A549 (cell line): Measurements from ENCODE around the gene ZNF341. TPM values are rescaled to one million over a fixed set of nuclear protein-coding genes. Genes with fewer than 3 reads are reported as not detected.

Source experiments
- ATAC-seq, 2 experiments: fragments of 200-7000 bp in 1 of 2; fragments of >200 bp in 1 of 2; cut with Nextera tagmentation in 1 of 2; cut with Tn5 transposase in 1 of 2; 3 replicates each; pipeline versions ENCODE4 v1.8.0 to v1.9.1; 2018 to 2020; ENCODE audit warnings: mild to moderate bottlenecking in 1 of 2, moderate library complexity in 1 of 2
- CTCF ChIA-PET: fragments of 300-600 bp; sonication (Branson Sonifier 250); formaldehyde crosslinking; extraction: SDS; loops from one replicate; lab custom pipeline; 2021; ENCODE audit warnings: antibody characterized with exemption, inconsistent platforms; lab: Yijun Ruan, JAX
- POLR2A ChIA-PET: fragments of 350-600 bp; formaldehyde crosslinking; extraction: SDS; loops from one replicate; lab custom pipeline; 2021; ENCODE audit warnings: antibody characterized with exemption, inconsistent platforms; lab: Yijun Ruan, JAX
- DNase-seq, 2 experiments: peaks; one replicate each; pipeline versions ENCODE4 v3.0.0 to v3.0.0-alpha.2; 2011 to 2016; ENCODE audit warnings: low read depth in 1 of 2, low spot score in 1 of 2
- FAIRE-seq: peaks from 2 replicates; lab custom pipeline; 2011; peaks lifted over from hg19 to GRCh38; lab: Jason Lieb, UNC
- H3K27ac ChIP-seq, 2 experiments: fragments of >200 bp; sonication (Bioruptor Twin); formaldehyde crosslinking; 3 replicates each; pipeline ENCODE4 v1.5.1; 2016 to 2017
- H3K4me1 ChIP-seq: fragments of >200 bp; sonication (Bioruptor Twin); formaldehyde crosslinking; 3 replicates; pipeline ENCODE4 v1.6.1; 2016
- H3K4me2 ChIP-seq: fragments of >200 bp; sonication (Bioruptor Twin); formaldehyde crosslinking; 3 replicates; pipeline ENCODE4 v1.6.1; 2016
- H3K4me3 ChIP-seq: fragments of >200 bp; sonication (Bioruptor Twin); formaldehyde crosslinking; 3 replicates; pipeline ENCODE4 v1.5.1; 2016
- H3K9me3 ChIP-seq: fragments of >200 bp; sonication (Bioruptor Twin); formaldehyde crosslinking; 3 replicates; pipeline ENCODE4 v1.6.1; 2016
- CBX2 ChIP-seq: fragments of 200-600 bp; sonication (generic); IDR thresholded peaks from 2 replicates; pipeline ENCODE4 v1.6.1; 2016; ENCODE audit warnings: low read depth, mild to moderate bottlenecking, borderline replicate concordance
- CEBPB ChIP-seq, 2 experiments: fragments of >200 bp in 1 of 2; sonication (Bioruptor Twin) in 1 of 2; formaldehyde crosslinking in 1 of 2; IDR thresholded peaks; 2 replicates each; pipeline ENCODE4 v1.6.1; 2012 to 2016
- CHD2 ChIP-seq: fragments of 150-350 bp; IDR thresholded peaks from 2 replicates; pipeline ENCODE4 v1.6.1; 2014; ENCODE audit warnings: low read length; ENCODE audit not compliant: partially characterized antibody
- CHD4 ChIP-seq: fragments of 200-600 bp; sonication (generic); IDR thresholded peaks from 2 replicates; pipeline ENCODE4 v1.6.1; 2016; ENCODE audit warnings: antibody characterized with exemption, mild to moderate bottlenecking, borderline replicate concordance
- EHF ChIP-seq: fragments of 250-450 bp; sonication (Bioruptor Pico); IDR thresholded peaks from 2 replicates; pipeline ENCODE4 v1.5.0; 2020; ENCODE audit warnings: mild to moderate bottlenecking
- EHMT2 ChIP-seq: fragments of 200-600 bp; sonication (generic); IDR thresholded peaks from 2 replicates; pipeline ENCODE4 v1.6.1; 2016; ENCODE audit warnings: antibody characterized with exemption, low read depth, mild to moderate bottlenecking, moderate library complexity
- EP300 ChIP-seq, 2 experiments: fragments of >200 bp; sonication (Bioruptor Twin); formaldehyde crosslinking; IDR thresholded peaks; 2 replicates in 1 of 2; 3 replicates in 1 of 2; pipeline ENCODE4 v1.6.1; 2016 to 2017
- FOSB ChIP-seq: fragments of 250-450 bp; sonication (Bioruptor Pico); IDR thresholded peaks from 2 replicates; pipeline ENCODE4 v1.5.0; 2020; ENCODE audit warnings: mild to moderate bottlenecking, moderate library complexity
- GATA3 ChIP-seq: IDR thresholded peaks from 2 replicates; pipeline ENCODE4 v1.6.1; 2012; ENCODE audit warnings: borderline replicate concordance
- HEYL ChIP-seq: fragments of 250-450 bp; sonication (Bioruptor Pico); IDR thresholded peaks from 2 replicates; pipeline ENCODE4 v1.8.0; 2021; ENCODE audit warnings: mild to moderate bottlenecking, moderate library complexity
- HOXA7 ChIP-seq: fragments of 250-450 bp; sonication (Bioruptor Pico); IDR thresholded peaks from 2 replicates; pipeline ENCODE4 v1.5.0; 2020; ENCODE audit warnings: mild to moderate bottlenecking, moderate library complexity
- HOXB13 ChIP-seq: fragments of 250-450 bp; sonication (Bioruptor Pico); IDR thresholded peaks from 2 replicates; pipeline ENCODE4 v1.5.0; 2020; ENCODE audit warnings: low read depth, mild to moderate bottlenecking, moderate library complexity
- HOXB5 ChIP-seq: fragments of 250-450 bp; sonication (Bioruptor Pico); IDR thresholded peaks from 2 replicates; pipeline ENCODE4 v1.5.0; 2020; ENCODE audit warnings: mild to moderate bottlenecking, moderate library complexity
- JUNB ChIP-seq: fragments of >200 bp; sonication (Bioruptor Twin); formaldehyde crosslinking; IDR thresholded peaks from 2 replicates; pipeline ENCODE4 v1.6.1; 2016
- MAFK ChIP-seq: fragments of 450-650 bp; IDR thresholded peaks from 2 replicates; pipeline ENCODE4 v1.6.1; 2014; ENCODE audit not compliant: partially characterized antibody
- NPAS2 ChIP-seq: fragments of 250-450 bp; sonication (Bioruptor Pico); IDR thresholded peaks from 2 replicates; pipeline ENCODE4 v1.8.0; 2022; ENCODE audit warnings: mild to moderate bottlenecking, moderate library complexity, borderline replicate concordance
- PHF8 ChIP-seq: fragments of 200-600 bp; sonication (generic); IDR thresholded peaks from 2 replicates; pipeline ENCODE4 v1.6.1; 2016; ENCODE audit warnings: low read depth, mild to moderate bottlenecking, antibody characterized with exemption, moderate library complexity, borderline replicate concordance
- POLR2A ChIP-seq: IDR thresholded peaks from 2 replicates; pipeline ENCODE4 v1.6.1; 2012; ENCODE audit warnings: mild to moderate bottlenecking, low read length
- RFX5 ChIP-seq: fragments of 450-650 bp; IDR thresholded peaks from 2 replicates; pipeline ENCODE4 v1.7.1; 2014; ENCODE audit warnings: antibody characterized with exemption, mild to moderate bottlenecking, moderate library complexity
- SMC3 ChIP-seq: fragments of >200 bp; sonication (Bioruptor Twin); formaldehyde crosslinking; IDR thresholded peaks from 3 replicates; pipeline ENCODE4 v1.6.1; 2018; ENCODE audit warnings: inconsistent platforms
- TFCP2L1 ChIP-seq: fragments of 250-450 bp; sonication (Bioruptor Pico); IDR thresholded peaks from 2 replicates; pipeline ENCODE4 v1.5.0; 2021; ENCODE audit warnings: mild to moderate bottlenecking
- ZC3H11A ChIP-seq: fragments of 450-650 bp; IDR thresholded peaks from 2 replicates; pipeline ENCODE4 v1.6.1; 2014; ENCODE audit warnings: antibody characterized with exemption, mild to moderate bottlenecking
- ZSCAN20 ChIP-seq: fragments of 250-450 bp; sonication (Bioruptor Pico); IDR thresholded peaks from 2 replicates; pipeline ENCODE4 v1.8.0; 2022; ENCODE audit warnings: mild to moderate bottlenecking, moderate library complexity
- WGBS: methylation state at CpG from one replicate; pipeline ENCODE4 v1.1.6; 2017; ENCODE audit errors: missing lambda C conversion rate; 5-methylcytosine and 5-hydroxymethylcytosine counted together
- polyA plus RNA-seq, 4 experiments: library from polyadenylated mRNA; depleted of rRNA in 3 of 4; stranded (reverse); fragments of >200 nt; fragmentation: RNase III in 1 of 4; extraction: RNeasy Plus Mini Kit Qiagen cat#74134 plus additional on column Dnase treatment in 1 of 4; gene quantifications; 2 replicates in 3 of 4; 3 replicates in 1 of 4; pipeline ENCODE4 v1.2.3, GENCODE V29; 2011 to 2017
- TF ChIP-seq, protein P1 (sequence below): fragments of 250-450 bp; sonication (Bioruptor Pico); IDR thresholded peaks from 2 replicates; pipeline ENCODE4 v1.5.0; 2021; ENCODE audit warnings: mild to moderate bottlenecking, moderate library complexity, borderline replicate concordance
- TF ChIP-seq, protein P2 (sequence below): fragments of 250-450 bp; sonication (Bioruptor Pico); IDR thresholded peaks from 2 replicates; pipeline ENCODE4 v1.5.0; 2020; ENCODE audit warnings: low read depth, mild to moderate bottlenecking, moderate library complexity
- TF ChIP-seq, protein P3 (sequence below): IDR thresholded peaks from 2 replicates; pipeline ENCODE4 v1.6.1; 2012
- TF ChIP-seq, protein P4 (sequence below): IDR thresholded peaks from 2 replicates; pipeline ENCODE4 v1.6.1; 2012
- TF ChIP-seq, protein P5 (sequence below): fragments of 200-600 bp; sonication (generic); IDR thresholded peaks from 2 replicates; pipeline ENCODE4 v1.6.1; 2016; ENCODE audit warnings: antibody characterized with exemption, mild to moderate bottlenecking, moderate library complexity

The ZNF341 gene
- polyA plus RNA-seq, 2 of the 4 experiments (the other 2 are of a cell fraction) = 2.1 to 4.1 TPM

DNA sequence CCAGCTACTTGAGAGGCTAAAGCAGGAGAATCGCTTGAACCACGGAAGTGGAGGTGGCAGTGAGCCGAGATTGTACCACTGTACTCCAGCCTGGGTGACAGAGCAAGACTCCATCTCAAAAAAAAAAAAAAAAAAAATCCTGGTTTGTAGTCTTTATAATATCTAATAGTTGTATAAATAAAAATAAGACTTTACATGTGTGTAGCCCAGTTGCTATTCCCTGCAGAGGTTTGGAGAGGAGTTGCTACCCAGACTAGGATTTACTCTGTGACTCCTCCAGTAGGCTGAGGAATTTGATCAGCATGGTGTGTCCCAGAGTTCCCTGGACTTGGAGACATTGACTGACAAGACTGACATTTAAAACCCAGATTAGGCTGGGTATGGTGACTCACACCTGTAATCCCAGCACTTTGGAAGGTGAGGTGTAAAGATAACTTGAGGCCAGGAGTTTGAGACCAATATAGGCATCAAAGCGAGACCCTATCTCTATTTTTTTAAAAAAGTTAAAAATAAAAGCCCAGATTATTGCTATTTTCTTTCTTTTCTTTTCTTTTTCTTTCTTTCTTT lies 89.6 kb downstream of the ZNF341 start:
- WGBS = 94% methylated on average over 4 of the region's 4 CpGs
- ChIA-PET POLR2A (interaction anchor here (0.7 to 1.4 kb wide), 2 partner anchors 9 to 291 kb away, joined by 4 read pairs; partner anchors contain the start of gene EIF2S2), CTCF (interaction anchor here (1.1 to 1.2 kb wide), 2 partner anchors 22 to 47 kb away, joined by 3 read pairs; no protein-coding TSS in a partner anchor)
- FAIRE-seq (no peak), ATAC-seq (no peak), DNase-seq (no peak)
- Histone ChIP-seq H3K27ac (no peak overlapping the region), H3K4me3 (no peak overlapping the region), H3K4me2 (no peak overlapping the region), H3K4me1 (peaks cover 20% of the 10 kb centered on the region), H3K9me3 (no peaks in the 10 kb centered on the region)
- TF ChIP-seq RFX5 (no peak), MAFK (no peak)
- TF ChIP-seq, protein P1, sequence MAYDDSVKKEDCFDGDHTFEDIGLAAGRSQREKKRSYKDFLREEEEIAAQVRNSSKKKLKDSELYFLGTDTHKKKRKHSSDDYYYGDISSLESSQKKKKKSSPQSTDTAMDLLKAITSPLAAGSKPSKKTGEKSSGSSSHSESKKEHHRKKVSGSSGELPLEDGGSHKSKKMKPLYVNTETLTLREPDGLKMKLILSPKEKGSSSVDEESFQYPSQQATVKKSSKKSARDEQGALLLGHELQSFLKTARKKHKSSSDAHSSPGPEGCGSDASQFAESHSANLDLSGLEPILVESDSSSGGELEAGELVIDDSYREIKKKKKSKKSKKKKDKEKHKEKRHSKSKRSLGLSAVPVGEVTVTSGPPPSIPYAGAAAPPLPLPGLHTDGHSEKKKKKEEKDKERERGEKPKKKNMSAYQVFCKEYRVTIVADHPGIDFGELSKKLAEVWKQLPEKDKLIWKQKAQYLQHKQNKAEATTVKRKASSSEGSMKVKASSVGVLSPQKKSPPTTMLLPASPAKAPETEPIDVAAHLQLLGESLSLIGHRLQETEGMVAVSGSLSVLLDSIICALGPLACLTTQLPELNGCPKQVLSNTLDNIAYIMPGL (CRISPR knock-in tag) = no peak

DNA sequence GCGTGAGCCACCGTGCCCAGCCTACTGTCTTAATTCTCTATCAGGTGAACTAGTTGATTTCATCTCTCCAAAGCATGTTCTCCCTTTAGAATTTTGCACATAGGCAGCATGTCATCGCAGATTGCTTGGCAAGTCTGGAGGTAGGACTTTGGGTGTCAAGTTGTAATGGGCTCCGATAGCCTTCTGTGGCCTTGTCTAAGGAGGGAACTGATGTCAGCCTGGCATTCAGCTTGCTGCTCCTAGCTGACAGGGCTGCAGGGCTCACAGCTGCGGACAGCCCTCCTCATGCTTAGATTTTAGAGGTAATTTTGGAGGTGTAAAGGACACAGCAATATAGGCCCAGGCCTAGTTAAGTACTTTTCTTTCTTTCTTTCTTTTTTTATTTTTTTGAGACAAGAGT lies 90.6 kb downstream of the ZNF341 start:
- ChIA-PET POLR2A (no interaction called here), CTCF (interaction anchor here (0.6 to 1.2 kb wide), 2 partner anchors 17 to 45 kb away, joined by 3 read pairs; no protein-coding TSS in a partner anchor)
- no peak for ATAC-seq
- 95% methylated on average over 5 of the region's 5 CpGs for WGBS
- H3K4me3 ChIP-seq = no peak overlapping the region
- no peak overlapping the region for H3K4me2 ChIP-seq
- no peaks in the 10 kb centered on the region for H3K9me3 ChIP-seq
- no peak overlapping the region for H3K27ac ChIP-seq
- H3K4me1 ChIP-seq = peaks cover 20% of the 10 kb centered on the region
- no peak for TF ChIP-seq CHD4
- TF ChIP-seq, protein P2, sequence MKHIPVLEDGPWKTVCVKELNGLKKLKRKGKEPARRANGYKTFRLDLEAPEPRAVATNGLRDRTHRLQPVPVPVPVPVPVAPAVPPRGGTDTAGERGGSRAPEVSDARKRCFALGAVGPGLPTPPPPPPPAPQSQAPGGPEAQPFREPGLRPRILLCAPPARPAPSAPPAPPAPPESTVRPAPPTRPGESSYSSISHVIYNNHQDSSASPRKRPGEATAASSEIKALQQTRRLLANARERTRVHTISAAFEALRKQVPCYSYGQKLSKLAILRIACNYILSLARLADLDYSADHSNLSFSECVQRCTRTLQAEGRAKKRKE = no peak
- TF ChIP-seq, protein P3, sequence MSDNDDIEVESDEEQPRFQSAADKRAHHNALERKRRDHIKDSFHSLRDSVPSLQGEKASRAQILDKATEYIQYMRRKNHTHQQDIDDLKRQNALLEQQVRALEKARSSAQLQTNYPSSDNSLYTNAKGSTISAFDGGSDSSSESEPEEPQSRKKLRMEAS = no peak
- no peak for TF ChIP-seq EP300 (IDR thresholded peaks at IDR 0.05)
- TF ChIP-seq, protein P4, sequence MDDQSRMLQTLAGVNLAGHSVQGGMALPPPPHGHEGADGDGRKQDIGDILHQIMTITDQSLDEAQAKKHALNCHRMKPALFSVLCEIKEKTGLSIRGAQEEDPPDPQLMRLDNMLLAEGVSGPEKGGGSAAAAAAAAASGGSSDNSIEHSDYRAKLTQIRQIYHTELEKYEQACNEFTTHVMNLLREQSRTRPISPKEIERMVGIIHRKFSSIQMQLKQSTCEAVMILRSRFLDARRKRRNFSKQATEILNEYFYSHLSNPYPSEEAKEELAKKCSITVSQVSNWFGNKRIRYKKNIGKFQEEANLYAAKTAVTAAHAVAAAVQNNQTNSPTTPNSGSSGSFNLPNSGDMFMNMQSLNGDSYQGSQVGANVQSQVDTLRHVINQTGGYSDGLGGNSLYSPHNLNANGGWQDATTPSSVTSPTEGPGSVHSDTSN = no peak
- TF ChIP-seq HOXB13 (CRISPR knock-in tag) = no peak
- no peak for FAIRE-seq
- DNase-seq = no peak

DNA sequence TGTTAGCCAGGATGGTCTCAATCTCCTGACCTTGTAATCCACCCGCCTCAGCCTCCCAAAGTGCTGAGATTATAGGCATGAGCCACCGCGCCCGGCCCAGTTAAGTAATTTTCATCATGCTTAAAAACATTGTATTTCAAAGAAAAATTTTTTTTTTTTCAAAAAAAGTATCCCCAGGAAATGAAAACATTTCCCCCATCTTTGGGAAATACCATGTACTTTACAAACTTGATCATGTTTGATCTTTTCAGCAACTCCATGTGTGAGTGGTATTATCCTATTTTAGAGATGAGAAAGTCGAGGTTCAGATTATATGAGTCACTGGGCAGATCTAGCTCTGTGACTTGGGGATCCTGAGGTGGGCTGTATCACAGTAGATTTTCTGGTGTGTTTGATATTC lies 91.2 kb downstream of the ZNF341 start:
- Histone ChIP-seq H3K9me3 (no peaks in the 10 kb centered on the region), H3K4me1 (peaks cover 20% of the 10 kb centered on the region), H3K27ac (no peak overlapping the region), H3K4me3 (no peak overlapping the region), H3K4me2 (no peak overlapping the region)
- ATAC-seq = no peak
- DNase-seq = no peak
- no peak for FAIRE-seq
- POLR2A ChIA-PET = no interaction called here
- CTCF ChIA-PET = no interaction called here
- 97% methylated on average over 5 of the region's 5 CpGs for WGBS
- TF ChIP-seq CEBPB (IDR thresholded peaks at IDR 0.05) = no peak
- no peak for TF ChIP-seq ZC3H11A
- no peak for TF ChIP-seq FOSB (CRISPR knock-in tag)
- TF ChIP-seq TFCP2L1 (CRISPR knock-in tag) = no peak
- no peak for TF ChIP-seq PHF8
- no peak for TF ChIP-seq CHD2
- TF ChIP-seq GATA3 = no peak
- no peak for TF ChIP-seq EHF (CRISPR knock-in tag)
- TF ChIP-seq HEYL (CRISPR knock-in tag) = no peak
- no peak for TF ChIP-seq HOXB5 (CRISPR knock-in tag)
- no peak for TF ChIP-seq NPAS2
- TF ChIP-seq JUNB = no peak
- TF ChIP-seq POLR2A = no peak
- no peak for TF ChIP-seq SMC3
- no peak for TF ChIP-seq EHMT2
- no peak for TF ChIP-seq CBX2
- TF ChIP-seq ZSCAN20 (CRISPR knock-in tag) = no peak
- TF ChIP-seq, protein P5, sequence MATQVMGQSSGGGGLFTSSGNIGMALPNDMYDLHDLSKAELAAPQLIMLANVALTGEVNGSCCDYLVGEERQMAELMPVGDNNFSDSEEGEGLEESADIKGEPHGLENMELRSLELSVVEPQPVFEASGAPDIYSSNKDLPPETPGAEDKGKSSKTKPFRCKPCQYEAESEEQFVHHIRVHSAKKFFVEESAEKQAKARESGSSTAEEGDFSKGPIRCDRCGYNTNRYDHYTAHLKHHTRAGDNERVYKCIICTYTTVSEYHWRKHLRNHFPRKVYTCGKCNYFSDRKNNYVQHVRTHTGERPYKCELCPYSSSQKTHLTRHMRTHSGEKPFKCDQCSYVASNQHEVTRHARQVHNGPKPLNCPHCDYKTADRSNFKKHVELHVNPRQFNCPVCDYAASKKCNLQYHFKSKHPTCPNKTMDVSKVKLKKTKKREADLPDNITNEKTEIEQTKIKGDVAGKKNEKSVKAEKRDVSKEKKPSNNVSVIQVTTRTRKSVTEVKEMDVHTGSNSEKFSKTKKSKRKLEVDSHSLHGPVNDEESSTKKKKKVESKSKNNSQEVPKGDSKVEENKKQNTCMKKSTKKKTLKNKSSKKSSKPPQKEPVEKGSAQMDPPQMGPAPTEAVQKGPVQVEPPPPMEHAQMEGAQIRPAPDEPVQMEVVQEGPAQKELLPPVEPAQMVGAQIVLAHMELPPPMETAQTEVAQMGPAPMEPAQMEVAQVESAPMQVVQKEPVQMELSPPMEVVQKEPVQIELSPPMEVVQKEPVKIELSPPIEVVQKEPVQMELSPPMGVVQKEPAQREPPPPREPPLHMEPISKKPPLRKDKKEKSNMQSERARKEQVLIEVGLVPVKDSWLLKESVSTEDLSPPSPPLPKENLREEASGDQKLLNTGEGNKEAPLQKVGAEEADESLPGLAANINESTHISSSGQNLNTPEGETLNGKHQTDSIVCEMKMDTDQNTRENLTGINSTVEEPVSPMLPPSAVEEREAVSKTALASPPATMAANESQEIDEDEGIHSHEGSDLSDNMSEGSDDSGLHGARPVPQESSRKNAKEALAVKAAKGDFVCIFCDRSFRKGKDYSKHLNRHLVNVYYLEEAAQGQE = no peak
- no peak for TF ChIP-seq HOXA7
